ENCODE measurements around the gene OR5W2.

DNA sequence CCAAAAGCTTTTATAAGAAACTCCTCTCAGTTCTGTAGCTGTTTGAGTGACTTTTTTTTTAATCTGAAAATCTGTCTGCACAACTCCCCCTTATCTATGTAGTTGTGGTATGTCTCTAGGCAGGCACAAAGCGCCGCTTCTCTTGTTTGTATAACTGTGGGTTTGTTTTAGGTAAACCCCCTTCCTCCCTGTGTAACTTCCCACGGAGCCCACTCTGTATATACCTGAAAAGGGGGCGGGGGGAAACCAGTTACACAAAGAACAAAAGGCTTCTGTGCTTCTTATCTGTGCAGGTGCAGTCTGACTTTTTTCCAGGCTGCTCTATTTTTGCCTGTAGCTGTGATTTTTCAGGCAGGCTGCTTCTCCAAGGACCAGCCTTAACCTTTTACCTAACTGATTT lies 42.1 kb upstream of the OR5W2 start:
- TF ChIP-seq, protein P1, sequence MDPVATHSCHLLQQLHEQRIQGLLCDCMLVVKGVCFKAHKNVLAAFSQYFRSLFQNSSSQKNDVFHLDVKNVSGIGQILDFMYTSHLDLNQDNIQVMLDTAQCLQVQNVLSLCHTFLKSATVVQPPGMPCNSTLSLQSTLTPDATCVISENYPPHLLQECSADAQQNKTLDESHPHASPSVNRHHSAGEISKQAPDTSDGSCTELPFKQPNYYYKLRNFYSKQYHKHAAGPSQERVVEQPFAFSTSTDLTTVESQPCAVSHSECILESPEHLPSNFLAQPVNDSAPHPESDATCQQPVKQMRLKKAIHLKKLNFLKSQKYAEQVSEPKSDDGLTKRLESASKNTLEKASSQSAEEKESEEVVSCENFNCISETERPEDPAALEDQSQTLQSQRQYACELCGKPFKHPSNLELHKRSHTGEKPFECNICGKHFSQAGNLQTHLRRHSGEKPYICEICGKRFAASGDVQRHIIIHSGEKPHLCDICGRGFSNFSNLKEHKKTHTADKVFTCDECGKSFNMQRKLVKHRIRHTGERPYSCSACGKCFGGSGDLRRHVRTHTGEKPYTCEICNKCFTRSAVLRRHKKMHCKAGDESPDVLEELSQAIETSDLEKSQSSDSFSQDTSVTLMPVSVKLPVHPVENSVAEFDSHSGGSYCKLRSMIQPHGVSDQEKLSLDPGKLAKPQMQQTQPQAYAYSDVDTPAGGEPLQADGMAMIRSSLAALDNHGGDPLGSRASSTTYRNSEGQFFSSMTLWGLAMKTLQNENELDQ (CRISPR knock-in tag; IDR thresholded peaks at IDR 0.05; ENCODE audit: borderline replicate concordance) = no peak
- TF ChIP-seq GABPB1 (CRISPR knock-in tag; IDR thresholded peaks at IDR 0.05) = no peak
- TF ChIP-seq MAFK (IDR thresholded peaks at IDR 0.05; ENCODE audit: low read length) = no peak
- TF ChIP-seq, protein P2, sequence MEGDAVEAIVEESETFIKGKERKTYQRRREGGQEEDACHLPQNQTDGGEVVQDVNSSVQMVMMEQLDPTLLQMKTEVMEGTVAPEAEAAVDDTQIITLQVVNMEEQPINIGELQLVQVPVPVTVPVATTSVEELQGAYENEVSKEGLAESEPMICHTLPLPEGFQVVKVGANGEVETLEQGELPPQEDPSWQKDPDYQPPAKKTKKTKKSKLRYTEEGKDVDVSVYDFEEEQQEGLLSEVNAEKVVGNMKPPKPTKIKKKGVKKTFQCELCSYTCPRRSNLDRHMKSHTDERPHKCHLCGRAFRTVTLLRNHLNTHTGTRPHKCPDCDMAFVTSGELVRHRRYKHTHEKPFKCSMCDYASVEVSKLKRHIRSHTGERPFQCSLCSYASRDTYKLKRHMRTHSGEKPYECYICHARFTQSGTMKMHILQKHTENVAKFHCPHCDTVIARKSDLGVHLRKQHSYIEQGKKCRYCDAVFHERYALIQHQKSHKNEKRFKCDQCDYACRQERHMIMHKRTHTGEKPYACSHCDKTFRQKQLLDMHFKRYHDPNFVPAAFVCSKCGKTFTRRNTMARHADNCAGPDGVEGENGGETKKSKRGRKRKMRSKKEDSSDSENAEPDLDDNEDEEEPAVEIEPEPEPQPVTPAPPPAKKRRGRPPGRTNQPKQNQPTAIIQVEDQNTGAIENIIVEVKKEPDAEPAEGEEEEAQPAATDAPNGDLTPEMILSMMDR (IDR thresholded peaks at IDR 0.05 in 2 of 3, conservative IDR thresholded peaks at IDR 0.05 in 1 of 3; ENCODE audit: insufficient read depth in 2 of 3, low read depth in 1 of 3, low read length in 3 of 3) = no peak
- TF ChIP-seq, protein P3, sequence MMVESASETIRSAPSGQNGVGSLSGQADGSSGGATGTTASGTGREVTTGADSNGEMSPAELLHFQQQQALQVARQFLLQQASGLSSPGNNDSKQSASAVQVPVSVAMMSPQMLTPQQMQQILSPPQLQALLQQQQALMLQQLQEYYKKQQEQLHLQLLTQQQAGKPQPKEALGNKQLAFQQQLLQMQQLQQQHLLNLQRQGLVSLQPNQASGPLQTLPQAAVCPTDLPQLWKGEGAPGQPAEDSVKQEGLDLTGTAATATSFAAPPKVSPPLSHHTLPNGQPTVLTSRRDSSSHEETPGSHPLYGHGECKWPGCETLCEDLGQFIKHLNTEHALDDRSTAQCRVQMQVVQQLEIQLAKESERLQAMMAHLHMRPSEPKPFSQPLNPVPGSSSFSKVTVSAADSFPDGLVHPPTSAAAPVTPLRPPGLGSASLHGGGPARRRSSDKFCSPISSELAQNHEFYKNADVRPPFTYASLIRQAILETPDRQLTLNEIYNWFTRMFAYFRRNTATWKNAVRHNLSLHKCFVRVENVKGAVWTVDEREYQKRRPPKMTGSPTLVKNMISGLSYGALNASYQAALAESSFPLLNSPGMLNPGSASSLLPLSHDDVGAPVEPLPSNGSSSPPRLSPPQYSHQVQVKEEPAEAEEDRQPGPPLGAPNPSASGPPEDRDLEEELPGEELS (CRISPR knock-in tag; IDR thresholded peaks at IDR 0.05; ENCODE audit: borderline replicate concordance) = no peak
- TF ChIP-seq SMARCC2 (IDR thresholded peaks at IDR 0.05; ENCODE audit: low read depth) = no peak
- TF ChIP-seq RBM25 (IDR thresholded peaks at IDR 0.05; ENCODE audit: low read depth, low read length, severe bottlenecking) = no peak
- no peak for TF ChIP-seq SP2 (IDR thresholded peaks at IDR 0.05; ENCODE audit: extremely low read depth, low read depth, low read length, poor library complexity, severe bottlenecking)
- TF ChIP-seq CHD2 (IDR thresholded peaks at IDR 0.05; ENCODE audit: low read depth, low read length) = no peak
- TF ChIP-seq SMAD1 (IDR thresholded peaks at IDR 0.05; ENCODE audit: low read depth, low read length, partially characterized antibody) = no peak
- TF ChIP-seq NBN (IDR thresholded peaks at IDR 0.05; ENCODE audit: low read depth) = no peak
- TF ChIP-seq SNAPC5 (CRISPR knock-in tag; IDR thresholded peaks at IDR 0.05) = no peak
